Heart left ventricle (tissue), 16 donors: ENCODE results near the gene YOD1. TPM values are rescaled to one million over a fixed set of nuclear protein-coding genes. Genes with fewer than 3 reads are reported as not detected.

ENCODE experiments used
- ATAC-seq, 4 donors: fragments of 200-7000 bp; cut with Tn5 transposase; one replicate each; pipeline ENCODE4 v1.9.1; 2020 to 2022; ENCODE audit warnings: moderate library complexity in 4 of 4, mild to moderate bottlenecking in 3 of 4, moderate number of reproducible peaks in 1 of 4
- DNase-seq, 5 donors: peaks; one replicate each; pipeline ENCODE4 v3.0.0-alpha.2; 2020
- H3K27ac ChIP-seq, 12 donors: fragments of 200-600 bp; sonication (generic) in 4 of 12; one replicate each; pipeline versions ENCODE4 v1.5.0 to v1.8.0; 2016 to 2022; ENCODE audit warnings: mild to moderate bottlenecking in 2 of 12
- H3K27me3 ChIP-seq, 9 donors: fragments of 200-600 bp; sonication (generic) in 2 of 9; one replicate each; pipeline versions ENCODE4 v1.5.1 to v1.8.0; 2016 to 2022; ENCODE audit warnings: mild to moderate bottlenecking in 3 of 9
- H3K36me3 ChIP-seq, 9 donors: fragments of 200-600 bp; sonication (generic) in 2 of 9; one replicate each; pipeline versions ENCODE4 v1.5.0 to v1.8.0; 2018 to 2022; ENCODE audit warnings: mild to moderate bottlenecking in 2 of 9
- H3K4me1 ChIP-seq, 12 donors: fragments of 200-600 bp; sonication (generic) in 4 of 12; one replicate each; pipeline versions ENCODE4 v1.5.0 to v1.8.0; 2016 to 2022; ENCODE audit warnings: mild to moderate bottlenecking in 3 of 12
- H3K4me3 ChIP-seq, 12 donors: fragments of 200-600 bp; sonication (generic) in 4 of 12; one replicate each; pipeline versions ENCODE4 v1.5.0 to v1.8.0; 2017 to 2022; ENCODE audit warnings: mild to moderate bottlenecking in 9 of 12, moderate library complexity in 4 of 12
- H3K9me3 ChIP-seq, 12 donors: fragments of 200-600 bp; sonication (generic) in 4 of 12; one replicate each; pipeline versions ENCODE4 v1.5.0 to v1.8.0; 2016 to 2022; ENCODE audit warnings: mild to moderate bottlenecking in 1 of 12
- CTCF ChIP-seq, 12 donors: fragments of 200-600 bp; sonication (generic) in 4 of 12; IDR thresholded peaks; one replicate each; pipeline versions ENCODE4 v1.5.0 to v1.8.0; 2018 to 2022; ENCODE audit warnings: antibody characterized with exemption in 12 of 12, mild to moderate bottlenecking in 5 of 12
- POLR2A ChIP-seq, 2 donors: fragments of 450-650 bp; IDR thresholded peaks; one replicate each; pipeline ENCODE4 v1.6.1; 2017; ENCODE audit warnings: antibody characterized with exemption in 2 of 2, mild to moderate bottlenecking in 2 of 2, moderate library complexity in 2 of 2
- WGBS, 4 donors: extraction: QIAGEN DNeasy Blood & Tissue Kit in 2 of 4; methylation state at CpG; one replicate each; pipeline versions ENCODE4 v1.1.5 to v1.1.7; 2013 to 2018; 5-methylcytosine and 5-hydroxymethylcytosine counted together
- intact Hi-C, 10 donors: fragments of 100-400 bp; cut with DNase I; formaldehyde crosslinking; loops; one replicate each; pipeline versions ENCODE4 v1.11.1 to v1.14.2; 2022
- polyA plus RNA-seq, 2 donors: library from polyadenylated mRNA; stranded (reverse); fragments of 200-250 nt; gene quantifications; one replicate each; pipeline ENCODE4 v1.2.3, GENCODE V29; 2013
- total RNA-seq, 9 donors: library from RNA; depleted of rRNA in 2 of 9; stranded (reverse); fragments of >200 nt in 2 of 9; fragmentation: NEBNext Ultra II Directional in 3 of 9; extraction: Animal tissue kit (Norgen Biotek cat#: 25700) in 3 of 9; gene quantifications; one replicate each; pipeline versions ENCODE4 v1.1.0 to v1.2.4, GENCODE V29; 2016 to 2023
- donor health status: ischemic (EF 13 %, LVEDD 7.1; RV severe dilation, severe dysfunction).
- donor health status: healthy with polysubstance abuse.
- donor health status: DM: no; HTN: yes; CAD: no.
- donor health status: DM: no; HTN: no; CAD: no.
- donor health status: ischemic (EF 25% LVEDD 6.9; RV normal size, moderate dysfunction).
- donor health status: ischemic (EF 25% LVEDD 5.7; RV mildly dilated, moderate dysfunction).
- donor health status: healthy.
- donor health status: DM: yes; HTN: yes; CAD: no.
- donor health status: ischemic (EF 35%, LVEDD 5.7; RV mildly dilated, moderate dysfunction).
- donor health status: nonischemic (EF 11% LVEDD 7.7; RV severe dilation, severe dysfunction).
- donor health status: DM: yes; HTN: yes; CAD: no.
- donor health status: PGD.
- donor health status: ischemic (EF 29% LVEDD 5.4; RV normal size, mild dysfunction).
- donor health status: nonischemic (EF 23%, LVEDD 6.1; RV moderate dilation, normal function).

Gene YOD1
- total and polyA plus RNA-seq, 11 donors, result 1.9 to 7.4 (median 5.8) TPM

GRCh38 chr1:207073906-207074820 is 23.2 kb upstream of the YOD1 start:
- TF ChIP-seq CTCF (IDR thresholded peaks at IDR 0.05) (no peak), POLR2A (IDR thresholded peaks at IDR 0.05) (no peak)
- 40 to 54% (median 48%) methylated on average over 4 of the region's 4 CpGs for WGBS, 4 donors
- H3K27ac ChIP-seq, result peak overlapping the region in 2 of 12 donors; percentile 3 to 18
- ATAC-seq (no peak), DNase-seq (no peak)
- no peaks in the 10 kb centered on the region for H3K9me3 ChIP-seq
- H3K4me3 ChIP-seq, result no peak overlapping the region
- no peaks in the 10 kb centered on the region for H3K27me3 ChIP-seq
- peaks cover 0 to 86% (median 20%) of the 10 kb centered on the region in 12 donors for H3K4me1 ChIP-seq
- peaks cover 0 to 88% (median 54%) of the 10 kb centered on the region in 9 donors for H3K36me3 ChIP-seq
- intact Hi-C loops, result loop anchor here in 1 of 10 donors (10.0 kb wide), 1 partner anchor 159 kb away; no protein-coding TSS in a partner anchor

GRCh38 chr1:207072233-207072632 is 21.2 kb upstream of the YOD1 start:
- no peaks in the 10 kb centered on the region for H3K27me3 ChIP-seq
- intact Hi-C loops, result loop anchor here in 1 of 10 donors (10.0 kb wide), 1 partner anchor 157 kb away; no protein-coding TSS in a partner anchor
- no peak overlapping the region for H3K4me3 ChIP-seq
- H3K36me3 ChIP-seq, result peaks cover 0 to 95% (median 66%) of the 10 kb centered on the region in 9 donors
- TF ChIP-seq CTCF (IDR thresholded peaks at IDR 0.05) (no peak), POLR2A (IDR thresholded peaks at IDR 0.05) (no peak)
- peak overlapping the region in 2 of 12 donors; percentile 78 to 83 for H3K27ac ChIP-seq
- WGBS, 4 donors, result 80 to 85% (median 84%) methylated on average over 8 of the region's 8 CpGs
- DNase-seq (no peak), ATAC-seq (no peak)
- H3K4me1 ChIP-seq, result peaks cover 0 to 89% (median 15%) of the 10 kb centered on the region in 12 donors
- H3K9me3 ChIP-seq, result no peaks in the 10 kb centered on the region

- 85 to 91% (median 87%) methylated on average over 6 of the region's 6 CpGs for WGBS, 4 donors
- intact Hi-C loops, result loop anchor here in 1 of 10 donors (10.0 kb wide), 1 partner anchor 157 kb away; no protein-coding TSS in a partner anchor
Measured at GRCh38 chr1:207071426-207071825, 20.4 kb upstream of the YOD1 start.

More at GRCh38 chr1:207071426-207071825, 20.4 kb upstream of the YOD1 start:
- TF ChIP-seq POLR2A (IDR thresholded peaks at IDR 0.05), result no peak
- TF ChIP-seq CTCF (IDR thresholded peaks at IDR 0.05), result no peak
- Histone ChIP-seq H3K4me3 (no peak overlapping the region), H3K4me1 (peaks cover 0 to 82% (median 11%) of the 10 kb centered on the region in 12 donors), H3K9me3 (no peaks in the 10 kb centered on the region), H3K27ac (peak overlapping the region in 4 of 12 donors; percentile 17 to 83 (median 60)), H3K36me3 (peaks cover 0 to 99% (median 71%) of the 10 kb centered on the region in 9 donors), H3K27me3 (no peaks in the 10 kb centered on the region)
- ATAC-seq (no peak), DNase-seq (no peak)
